ENCODE results near the gene IL37.

DNA sequence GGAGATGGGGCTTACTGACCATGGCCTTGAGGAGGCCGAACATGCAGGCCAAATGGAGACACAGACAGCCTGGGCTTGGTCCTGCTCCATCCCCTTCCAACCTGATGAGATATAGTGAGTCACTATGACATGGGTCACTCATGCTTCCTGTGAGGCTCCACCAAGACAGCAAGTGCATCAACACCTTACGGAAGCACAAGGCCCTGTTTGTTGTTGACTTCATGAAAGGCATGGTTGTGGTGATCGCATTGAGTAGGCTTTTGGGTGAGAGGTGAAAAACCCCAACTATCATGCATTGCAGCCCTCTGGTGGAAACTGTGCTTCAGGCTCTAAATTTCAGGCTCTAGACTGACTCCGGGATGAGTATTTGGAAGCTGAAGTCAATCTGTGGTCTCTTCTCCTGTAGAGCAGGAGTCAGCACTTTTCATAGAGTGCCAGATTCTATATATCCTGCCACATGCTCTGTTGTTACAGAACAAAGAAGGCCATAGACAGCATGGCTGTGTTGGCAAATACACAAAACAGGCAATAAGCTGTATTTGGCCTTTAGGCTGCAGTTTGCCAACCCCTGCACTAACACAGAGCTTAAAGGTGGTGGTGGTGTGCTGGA lies 10.1 kb downstream of the IL37 start:
- no peak for TF ChIP-seq CTCF (IDR thresholded peaks at IDR 0.05)
- TF ChIP-seq ZFX (IDR thresholded peaks at IDR 0.05; ENCODE audit: borderline replicate concordance): no peak
